Right forelimb (tissue), 1 donor: Measurements from ENCODE around the gene SOHLH1.

Source experiments
- DNase-seq: peaks from one replicate; pipeline ENCODE4 v3.0.0-alpha.2; 2018

The SOHLH1 gene

DNA sequence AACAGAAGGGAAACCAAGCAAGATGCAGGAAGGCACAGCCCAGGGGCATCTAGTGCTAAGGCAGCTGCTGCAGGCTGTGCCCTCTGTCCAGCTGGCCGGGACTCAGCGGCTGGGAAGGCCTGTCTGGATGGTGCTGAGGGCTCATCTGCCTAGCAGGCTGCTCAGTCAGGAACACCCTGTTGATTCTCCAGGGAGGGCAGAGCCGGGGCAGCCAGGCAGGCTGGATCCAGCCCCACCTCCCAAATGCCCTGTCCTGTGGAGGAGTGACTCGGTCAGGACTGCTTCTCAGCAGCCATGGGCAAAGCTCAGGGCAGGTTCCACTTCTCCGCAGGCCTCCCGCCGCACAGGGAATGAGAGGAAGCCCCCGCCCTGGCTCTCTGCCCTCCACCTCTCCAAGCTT lies 44.0 kb downstream of the SOHLH1 start:
- no peak for DNase-seq

DNA sequence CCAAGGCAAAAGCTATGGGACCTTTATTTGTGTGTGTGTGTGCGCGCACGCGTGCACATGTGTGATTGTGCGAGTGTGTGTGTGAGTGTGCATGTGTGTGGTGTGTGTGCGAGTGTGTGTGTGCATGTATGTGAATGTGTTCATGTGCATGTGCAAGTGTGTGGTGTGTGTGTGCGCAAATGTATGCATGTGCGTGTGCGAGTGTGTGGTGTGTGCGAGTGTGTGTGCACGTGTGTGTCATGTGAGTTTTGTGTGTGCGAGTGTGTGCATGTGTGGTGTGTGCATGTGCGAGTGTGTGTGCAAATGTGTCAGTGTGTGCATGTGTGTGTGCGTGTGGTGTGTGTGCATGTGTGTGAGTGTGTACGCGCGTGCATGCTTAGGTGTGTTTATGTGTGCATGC lies 48.9 kb downstream of the SOHLH1 start:
- no peak for DNase-seq

DNA sequence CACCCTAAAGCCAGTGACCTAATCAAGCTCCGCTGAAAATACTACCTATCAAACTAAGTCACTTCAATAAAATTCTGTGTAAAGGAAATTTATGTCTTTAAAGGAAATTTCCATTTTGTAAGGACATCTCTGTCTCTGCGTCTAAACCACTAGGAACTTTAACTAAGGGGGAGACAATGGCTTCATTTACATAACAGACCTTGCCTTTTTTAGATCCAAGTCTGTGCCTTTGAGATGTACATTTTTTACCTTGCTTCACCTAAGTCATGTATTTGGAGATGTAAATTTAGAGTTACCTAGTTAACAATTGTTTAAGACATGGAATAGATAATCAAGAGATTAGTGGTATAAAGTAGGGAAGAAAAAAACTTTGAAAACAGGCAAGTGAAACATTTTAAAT lies 49.8 kb downstream of the SOHLH1 start:
- DNase-seq: no peak

DNA sequence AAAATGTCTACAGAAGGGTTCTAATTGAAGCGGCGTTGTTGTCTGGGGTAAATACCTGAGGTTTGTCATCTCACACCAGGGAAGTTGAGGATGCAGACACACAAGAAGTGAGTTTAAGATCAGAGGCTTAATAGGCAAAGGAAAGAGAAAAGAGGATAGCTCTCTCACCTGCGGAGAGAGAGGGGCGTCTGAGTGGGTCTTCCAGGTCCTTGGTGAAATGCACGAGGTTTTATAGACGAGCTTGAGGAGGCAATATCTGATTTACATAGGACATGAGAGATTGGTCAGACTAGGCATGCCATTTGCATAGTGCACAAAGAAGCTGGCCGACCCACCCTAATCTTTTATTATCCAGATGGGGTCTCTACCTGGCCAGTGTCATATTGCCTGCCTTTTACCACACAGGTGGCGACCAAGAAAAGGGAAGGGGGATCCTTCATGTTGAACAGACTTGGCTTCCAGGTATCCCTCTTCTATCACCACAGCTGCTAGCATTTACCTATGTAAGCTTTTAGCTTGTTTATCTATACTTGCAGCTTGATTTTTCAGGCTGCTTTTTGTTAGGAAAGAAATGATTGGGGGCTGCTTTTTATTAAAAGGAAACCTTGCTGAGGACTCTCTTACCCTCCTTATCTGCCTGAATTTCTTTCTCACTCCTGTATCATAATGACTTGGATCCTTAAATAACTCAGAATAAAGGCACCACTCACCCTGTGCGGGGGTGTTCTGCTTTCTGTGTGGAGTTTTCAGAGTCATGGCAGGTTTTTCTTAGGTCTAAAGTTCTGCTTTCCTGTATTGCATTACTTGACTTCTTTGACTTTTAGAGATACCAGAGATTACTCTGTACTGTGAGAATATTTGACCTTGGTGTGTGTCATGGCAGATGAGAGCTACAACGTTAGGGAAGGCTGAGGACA lies 50.5 kb downstream of the SOHLH1 start:
- DNase-seq: no peak

DNA sequence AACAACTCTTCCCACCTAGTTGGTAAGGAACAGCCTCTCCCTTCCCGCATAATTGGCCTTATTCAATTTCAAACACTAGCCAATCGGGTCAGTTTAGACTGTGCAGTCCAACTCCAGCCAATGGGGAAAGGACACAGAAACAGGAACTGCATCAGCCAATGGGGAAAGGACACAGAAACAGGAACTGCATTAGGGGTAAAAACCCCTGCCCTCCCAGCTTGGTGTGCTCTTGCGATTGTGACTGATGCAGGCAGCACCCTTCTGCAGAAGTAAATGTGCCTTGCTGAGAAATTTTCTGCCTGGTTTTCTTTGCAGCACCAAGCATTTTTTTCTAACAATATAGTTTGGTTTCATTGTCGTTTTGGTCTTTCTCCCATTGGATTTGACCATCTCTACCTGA lies 51.4 kb downstream of the SOHLH1 start:
- DNase-seq: no peak

DNA sequence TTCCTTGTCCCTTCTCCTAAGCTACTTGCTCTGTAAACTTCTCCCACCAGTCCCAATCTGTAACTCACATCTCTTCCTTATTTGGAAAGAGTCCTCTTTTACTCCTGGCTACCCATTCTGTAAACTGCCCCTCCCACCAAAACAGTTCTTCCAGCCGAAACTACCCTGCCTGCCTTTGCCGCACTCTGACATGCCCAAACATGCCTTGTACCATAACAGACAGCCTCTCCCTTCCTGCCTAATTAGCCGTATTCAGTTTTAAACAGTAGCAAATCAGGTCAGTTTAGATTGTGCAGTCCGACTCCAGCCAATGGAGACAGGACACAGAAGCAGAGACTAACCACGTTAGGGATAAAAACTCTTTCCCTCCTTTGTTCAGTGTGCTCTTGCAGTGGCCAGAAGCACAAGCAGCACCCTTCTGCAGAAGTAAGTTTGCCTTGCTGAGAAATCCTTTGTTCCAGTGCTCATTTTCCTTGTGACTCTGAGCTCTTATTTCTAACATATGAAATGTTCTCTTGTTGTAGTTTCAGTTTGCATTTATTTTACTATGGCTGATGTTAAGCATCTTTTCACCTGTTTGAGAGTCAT lies 54.6 kb downstream of the SOHLH1 start:
- DNase-seq: no peak
